HL-60 (cell line): Measurements from ENCODE around the gene C20orf204.

ENCODE experiments used
- CTCF ChIP-seq: IDR thresholded peaks from one replicate; pipeline ENCODE4 v1.5.1; 2011; ENCODE audit warnings: low read length, control low read depth, inconsistent platforms; ENCODE audit not compliant: insufficient read depth
- GABPA ChIP-seq: IDR thresholded peaks from 2 replicates; pipeline ENCODE4 v1.6.1; 2012; ENCODE audit warnings: low read depth
- POLR2AphosphoS5 ChIP-seq: IDR thresholded peaks from 2 replicates; pipeline ENCODE4 v1.6.1; 2012; ENCODE audit warnings: low read depth
- SPI1 ChIP-seq: IDR thresholded peaks from 2 replicates; pipeline ENCODE4 v1.6.1; 2012; ENCODE audit warnings: low read depth, mild to moderate bottlenecking, borderline replicate concordance
- TF ChIP-seq, protein P1 (sequence below): IDR thresholded peaks from 2 replicates; pipeline ENCODE4 v1.6.1; 2012; ENCODE audit warnings: low read depth; ENCODE audit not compliant: insufficient replicate concordance

DNA sequence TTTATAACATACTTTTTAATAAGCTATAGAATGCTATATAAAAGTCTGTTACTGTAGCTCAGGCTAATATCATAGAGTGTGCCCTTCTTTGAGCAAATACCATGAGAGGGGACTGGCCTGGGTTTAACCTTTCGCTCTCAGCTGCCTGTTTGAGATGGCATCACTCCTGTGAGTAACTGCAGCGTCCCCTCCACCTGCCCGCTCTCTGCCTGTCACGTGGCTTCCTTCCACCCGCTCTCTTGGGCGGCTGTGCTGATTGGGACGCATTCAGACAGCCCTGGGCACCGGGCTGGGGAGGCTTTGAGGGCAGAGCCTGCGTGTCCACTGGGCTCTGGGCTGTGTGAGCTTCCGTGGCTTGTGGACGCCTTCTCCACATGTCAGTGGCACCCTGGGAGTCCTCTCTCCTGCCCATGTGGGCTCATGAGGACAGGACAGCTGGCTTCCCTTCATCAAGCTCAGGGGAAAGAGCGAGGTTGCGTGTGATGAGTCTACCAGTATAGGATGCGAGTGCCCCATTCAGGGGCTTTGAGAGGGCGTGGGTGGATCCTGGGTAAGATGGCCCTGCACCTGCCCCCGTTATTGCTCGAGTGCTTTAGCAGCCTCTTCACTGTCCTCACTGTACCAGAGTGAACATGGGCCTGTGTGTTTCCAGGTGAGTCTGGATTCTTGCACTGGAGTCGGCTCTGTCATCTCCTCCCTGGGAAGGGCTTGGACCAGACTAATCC is 10.7 kb upstream of the C20orf204 start:
- TF ChIP-seq GABPA (no peak), CTCF (no peak), POLR2AphosphoS5 (no peak), SPI1 (no peak)
- TF ChIP-seq, protein P1, sequence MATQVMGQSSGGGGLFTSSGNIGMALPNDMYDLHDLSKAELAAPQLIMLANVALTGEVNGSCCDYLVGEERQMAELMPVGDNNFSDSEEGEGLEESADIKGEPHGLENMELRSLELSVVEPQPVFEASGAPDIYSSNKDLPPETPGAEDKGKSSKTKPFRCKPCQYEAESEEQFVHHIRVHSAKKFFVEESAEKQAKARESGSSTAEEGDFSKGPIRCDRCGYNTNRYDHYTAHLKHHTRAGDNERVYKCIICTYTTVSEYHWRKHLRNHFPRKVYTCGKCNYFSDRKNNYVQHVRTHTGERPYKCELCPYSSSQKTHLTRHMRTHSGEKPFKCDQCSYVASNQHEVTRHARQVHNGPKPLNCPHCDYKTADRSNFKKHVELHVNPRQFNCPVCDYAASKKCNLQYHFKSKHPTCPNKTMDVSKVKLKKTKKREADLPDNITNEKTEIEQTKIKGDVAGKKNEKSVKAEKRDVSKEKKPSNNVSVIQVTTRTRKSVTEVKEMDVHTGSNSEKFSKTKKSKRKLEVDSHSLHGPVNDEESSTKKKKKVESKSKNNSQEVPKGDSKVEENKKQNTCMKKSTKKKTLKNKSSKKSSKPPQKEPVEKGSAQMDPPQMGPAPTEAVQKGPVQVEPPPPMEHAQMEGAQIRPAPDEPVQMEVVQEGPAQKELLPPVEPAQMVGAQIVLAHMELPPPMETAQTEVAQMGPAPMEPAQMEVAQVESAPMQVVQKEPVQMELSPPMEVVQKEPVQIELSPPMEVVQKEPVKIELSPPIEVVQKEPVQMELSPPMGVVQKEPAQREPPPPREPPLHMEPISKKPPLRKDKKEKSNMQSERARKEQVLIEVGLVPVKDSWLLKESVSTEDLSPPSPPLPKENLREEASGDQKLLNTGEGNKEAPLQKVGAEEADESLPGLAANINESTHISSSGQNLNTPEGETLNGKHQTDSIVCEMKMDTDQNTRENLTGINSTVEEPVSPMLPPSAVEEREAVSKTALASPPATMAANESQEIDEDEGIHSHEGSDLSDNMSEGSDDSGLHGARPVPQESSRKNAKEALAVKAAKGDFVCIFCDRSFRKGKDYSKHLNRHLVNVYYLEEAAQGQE, result no peak
